Kidney tubule cell (primary cell): ENCODE results near the gene RABL6.
A peak's percentile ranks its signal among the peaks of the same experiment; 100 is the strongest.
"Not testable (repeated sequence)": the region's sequence is repeated elsewhere in the genome, so short reads cannot be mapped to it uniquely, and the experiment has no call there.

Source experiments
- DNase-seq: peaks from one replicate; pipeline ENCODE4 v3.0.0-alpha.2; 2018; ENCODE audit warnings: low spot score

The RABL6 gene

DNA sequence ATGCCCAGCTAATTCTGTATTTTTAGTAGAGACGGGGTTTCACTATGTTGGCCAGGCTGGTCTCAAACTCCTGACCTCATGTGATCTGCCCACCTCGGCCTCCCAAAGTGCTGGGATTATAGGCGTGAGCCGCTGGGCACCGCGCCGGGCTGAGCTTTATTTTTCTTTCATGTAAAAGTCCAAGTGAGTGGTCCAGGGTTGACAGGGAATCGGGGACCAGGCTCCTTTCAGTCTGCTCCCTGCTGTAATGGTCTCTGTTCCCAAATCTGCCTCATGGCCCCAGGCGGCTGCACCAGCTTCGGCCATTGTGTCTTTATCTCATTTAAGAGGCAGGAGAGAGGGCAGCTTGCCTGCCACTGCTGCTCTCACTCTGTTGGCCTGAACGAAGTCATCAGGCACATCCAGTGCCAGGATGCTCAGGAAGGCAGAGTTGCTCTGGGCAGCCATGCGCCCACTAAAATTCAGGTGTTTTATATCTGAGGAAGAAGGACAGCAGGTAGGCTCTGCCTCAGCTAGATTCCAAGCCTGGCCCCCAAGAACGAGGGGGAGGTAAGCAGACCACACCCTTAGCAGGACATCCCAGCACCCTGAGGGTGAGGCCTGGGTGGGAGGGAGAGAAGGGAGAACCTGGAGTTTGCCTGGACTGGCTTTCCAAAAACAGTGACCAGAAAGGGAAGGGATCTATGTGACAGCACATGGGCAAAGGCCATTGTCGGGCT, 13.3 kb upstream of the RABL6 start:
- no peak for DNase-seq

DNA sequence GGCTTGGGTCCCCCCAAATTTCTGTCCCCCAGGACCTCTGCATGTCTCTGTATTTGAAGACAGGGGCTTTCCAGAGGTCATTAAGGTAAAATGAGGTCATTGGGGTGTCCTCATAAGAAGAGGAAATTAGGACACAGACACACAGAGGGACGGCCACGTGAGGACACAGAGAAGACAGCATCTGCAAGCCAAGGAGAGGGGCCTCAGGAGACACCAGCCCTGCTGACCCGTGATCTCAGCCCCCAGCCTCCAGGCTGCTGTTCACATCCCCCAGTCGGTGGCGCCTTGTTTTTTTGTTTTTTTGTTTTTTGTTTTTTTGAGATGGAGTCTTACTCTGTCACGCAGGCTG, 12.8 kb upstream of the RABL6 start:
- DNase-seq, result no peak

GRCh38 chr9:136796238-136796774, 11.4 kb upstream of the RABL6 start, which contains the start of gene CCDC183:
TSS of gene CCDC183 (plus strand) at chr9:136796338. CDS start at chr9:136796398, 60 bp downstream.
- DNase-seq, result no peak

GRCh38 chr9:136796775-136797347, 10.9 kb upstream of the RABL6 start:
- DNase-seq, result not testable (repeated sequence)

GRCh38 chr9:136798708-136799078, 9.1 kb upstream of the RABL6 start:
- no peak for DNase-seq

- DNase-seq, result peak; percentile 8
These were observed 8.5 kb upstream of the RABL6 start for GRCh38 chr9:136799079-136799853.

DNA sequence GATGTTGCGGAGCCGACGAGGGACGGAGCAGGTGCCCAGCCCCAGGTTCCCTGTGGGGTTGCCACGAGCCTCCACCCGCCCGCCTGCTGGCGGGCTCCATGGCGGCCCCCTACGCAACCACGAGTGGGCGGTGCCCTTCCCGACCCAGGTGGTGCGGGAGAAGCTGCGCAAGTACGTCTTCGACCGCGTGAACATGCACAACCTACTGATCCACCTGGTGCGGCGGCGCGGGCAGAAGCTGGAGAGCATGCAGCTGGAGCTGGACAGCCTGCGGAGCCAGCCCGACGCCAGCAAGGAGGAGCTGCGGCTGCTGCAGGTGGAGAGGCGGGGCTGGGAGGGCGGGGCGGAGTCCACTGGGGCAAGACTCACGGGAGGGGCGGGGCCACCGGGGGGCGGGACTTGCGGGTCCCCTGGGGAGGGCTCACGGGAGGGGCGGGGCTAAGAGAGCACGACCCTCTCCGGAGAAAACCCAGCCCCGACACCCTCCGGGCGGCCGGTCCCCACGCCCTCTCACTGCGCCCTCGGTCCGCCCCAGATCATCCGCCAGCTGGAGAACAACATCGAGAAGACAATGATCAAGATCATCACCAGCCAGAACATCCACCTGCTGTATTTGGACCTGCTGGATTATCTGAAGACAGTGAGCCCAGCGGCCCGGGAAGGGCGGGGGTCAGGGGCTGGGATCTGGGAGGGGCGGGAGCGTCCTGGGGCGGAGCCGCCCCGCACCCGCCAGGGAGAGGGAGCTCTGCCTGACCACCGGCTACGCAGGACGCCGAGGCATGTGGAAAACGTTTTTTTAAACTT, 7.7 kb upstream of the RABL6 start:
- peak; percentile 82 for DNase-seq

DNA sequence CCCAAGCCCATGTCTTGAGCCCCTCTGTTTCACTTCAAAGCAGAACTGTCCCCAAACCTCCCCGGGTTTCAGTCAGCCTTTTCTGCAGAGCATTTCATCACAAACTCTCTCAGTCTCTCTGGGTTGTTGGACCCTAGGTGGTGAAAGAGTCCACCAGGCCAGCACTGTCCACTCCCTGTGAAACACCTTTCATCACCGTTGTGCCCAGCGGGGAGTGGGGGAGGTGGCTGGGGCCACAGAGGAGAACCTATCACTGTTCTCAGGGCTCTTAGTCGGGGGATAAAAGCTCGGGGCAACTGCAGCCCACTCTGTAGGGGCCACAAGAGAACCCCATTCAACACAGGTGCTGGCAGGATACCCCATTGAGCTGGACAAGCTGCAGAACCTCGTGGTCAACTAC, 5.4 kb upstream of the RABL6 start:
- no peak for DNase-seq

DNA sequence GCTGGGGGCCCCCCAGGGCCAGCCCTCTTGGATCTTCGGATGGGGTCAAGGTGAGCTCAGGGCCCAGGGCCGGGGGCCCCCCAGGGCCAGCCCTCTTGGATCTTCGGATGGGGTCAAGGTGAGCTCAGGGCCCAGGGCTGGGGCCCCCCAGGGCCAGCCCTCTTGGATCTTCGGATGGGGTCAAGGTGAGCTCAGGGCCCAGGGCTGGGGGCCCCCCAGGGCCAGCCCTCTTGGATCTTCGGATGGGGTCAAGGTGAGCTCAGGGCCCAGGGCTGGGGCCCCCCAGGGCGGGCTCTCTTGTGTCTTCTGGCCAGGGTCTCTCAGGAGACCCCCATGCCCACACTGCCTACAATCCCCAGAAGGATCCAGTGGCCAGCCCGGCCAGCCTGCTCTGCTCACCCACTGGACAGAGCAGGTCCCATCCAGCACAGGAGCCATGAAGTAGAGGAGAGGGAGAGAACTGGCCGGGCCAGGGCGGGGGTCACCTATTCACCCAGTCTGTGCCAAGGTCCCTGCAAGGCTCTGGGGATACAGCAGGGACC, 4.7 kb upstream of the RABL6 start:
- not testable (repeated sequence) for DNase-seq

DNA sequence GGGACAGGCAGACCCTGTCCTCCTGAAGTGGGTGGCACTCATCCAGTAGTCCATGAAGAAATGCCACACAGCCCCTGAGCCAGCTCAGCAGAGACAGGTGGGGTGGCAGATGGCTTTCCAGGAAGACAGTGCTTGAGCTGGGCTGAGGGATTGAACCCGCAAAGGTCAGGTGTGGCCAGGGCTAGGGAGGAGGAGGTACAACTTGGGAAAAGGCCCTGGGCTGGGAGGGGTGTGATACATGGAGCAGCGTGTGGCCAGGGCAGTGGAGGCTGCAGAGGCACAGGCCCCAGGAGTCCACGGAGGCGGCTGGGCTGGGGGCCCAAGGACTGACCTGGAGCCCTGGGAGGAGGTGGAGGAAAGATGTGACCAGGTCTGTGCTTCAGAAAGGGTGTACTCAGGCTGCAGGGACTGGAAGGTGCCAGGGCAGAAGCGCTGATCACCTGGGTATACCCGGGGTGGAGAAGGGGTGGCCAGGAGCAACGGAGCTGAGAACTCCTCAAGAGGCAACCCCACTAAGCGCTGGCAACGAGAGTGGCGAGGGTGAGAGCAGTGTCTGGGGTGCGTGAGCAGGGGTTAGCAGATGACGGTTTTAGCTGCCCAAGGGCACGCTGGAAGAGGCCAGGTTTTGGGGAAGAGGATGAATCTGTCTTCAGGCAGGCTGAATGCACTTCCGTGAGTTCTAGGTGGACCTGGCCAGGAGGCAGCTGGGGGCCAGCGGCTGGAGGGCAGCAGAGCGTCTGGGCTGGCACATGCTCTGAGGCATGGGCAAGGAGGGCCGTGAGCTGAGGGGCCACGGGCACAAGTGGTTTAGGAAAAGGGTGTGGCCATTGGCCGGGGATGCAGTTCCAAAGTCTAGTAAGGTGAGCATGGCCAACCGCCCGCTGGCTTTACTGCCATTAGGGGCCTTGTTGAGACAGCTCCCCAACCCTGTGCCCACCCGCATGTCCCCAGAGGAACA, 3.9 kb upstream of the RABL6 start:
- no peak for DNase-seq

- DNase-seq, result no peak
These were observed 3.1 kb upstream of the RABL6 start for GRCh38 chr9:136804509-136805206.

DNA sequence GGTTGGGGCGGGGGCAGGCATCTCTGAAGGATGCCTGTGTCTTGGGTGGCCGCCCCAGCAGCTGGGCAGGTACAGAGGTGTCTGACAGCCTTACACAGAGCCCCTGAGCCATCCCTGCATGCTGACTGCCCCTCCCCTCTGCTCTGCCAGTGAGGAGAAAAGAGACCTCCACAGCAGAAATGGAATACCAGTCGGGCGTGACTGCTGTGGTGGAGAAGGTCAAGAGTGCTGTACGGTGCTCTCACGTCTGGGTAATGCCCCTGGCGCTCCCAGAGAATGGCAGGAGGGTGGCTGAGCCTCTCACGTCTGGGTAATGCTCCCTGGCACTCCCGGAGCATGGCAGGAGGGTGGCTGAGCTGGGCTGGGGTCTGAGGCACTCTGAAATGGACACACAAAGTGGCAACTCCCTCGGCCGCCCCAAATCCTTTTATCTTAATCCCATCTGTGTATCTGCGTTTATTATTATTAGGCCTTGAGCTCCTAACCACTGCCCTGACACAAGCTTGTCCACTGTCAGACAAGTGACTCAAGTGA, 2.5 kb upstream of the RABL6 start:
- no peak for DNase-seq

GRCh38 chr9:136806067-136806466, 1.7 kb upstream of the RABL6 start:
- no peak for DNase-seq

GRCh38 chr9:136806631-136807201, 1.0 kb upstream of the RABL6 start:
- no peak for DNase-seq

DNA sequence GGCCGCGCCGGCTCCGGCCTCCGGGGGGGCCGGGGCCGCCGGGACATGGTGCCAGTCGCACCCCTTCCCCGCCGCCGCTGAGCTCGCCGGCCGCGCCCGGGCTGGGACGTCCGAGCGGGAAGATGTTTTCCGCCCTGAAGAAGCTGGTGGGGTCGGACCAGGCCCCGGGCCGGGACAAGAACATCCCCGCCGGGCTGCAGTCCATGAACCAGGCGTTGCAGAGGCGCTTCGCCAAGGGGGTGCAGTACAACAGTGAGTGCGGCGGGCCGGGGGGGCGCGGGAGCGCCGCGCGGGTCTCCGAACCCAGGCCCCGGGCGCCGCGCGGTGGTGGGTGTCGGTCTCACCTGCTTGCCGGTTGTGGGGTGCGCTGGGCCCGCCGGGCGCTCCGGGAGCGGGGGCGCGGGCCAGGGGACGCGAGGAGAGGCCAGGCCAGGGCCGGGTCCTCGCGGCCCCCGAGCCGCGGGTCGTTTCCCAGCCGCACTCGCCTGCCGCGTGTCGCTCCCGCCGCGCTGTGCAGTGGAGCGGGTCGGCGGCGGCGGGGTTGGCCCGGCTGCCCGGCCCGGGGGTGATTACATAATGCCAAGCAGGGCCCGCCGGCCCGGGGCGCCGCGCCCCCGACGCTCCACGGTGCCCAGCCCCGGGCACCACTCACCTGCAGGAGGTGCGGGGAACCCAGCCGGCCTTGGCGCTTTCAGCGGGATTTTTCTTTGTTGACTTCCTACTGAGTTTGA, 492 bp downstream of the RABL6 start:
- DNase-seq, result peak; percentile 47

GRCh38 chr9:136808806-136809158, 1.0 kb downstream of the RABL6 start:
- DNase-seq, result peak; percentile 45

- no peak for DNase-seq
These were observed 7.1 kb downstream of the RABL6 start for GRCh38 chr9:136814725-136815421.

DNA sequence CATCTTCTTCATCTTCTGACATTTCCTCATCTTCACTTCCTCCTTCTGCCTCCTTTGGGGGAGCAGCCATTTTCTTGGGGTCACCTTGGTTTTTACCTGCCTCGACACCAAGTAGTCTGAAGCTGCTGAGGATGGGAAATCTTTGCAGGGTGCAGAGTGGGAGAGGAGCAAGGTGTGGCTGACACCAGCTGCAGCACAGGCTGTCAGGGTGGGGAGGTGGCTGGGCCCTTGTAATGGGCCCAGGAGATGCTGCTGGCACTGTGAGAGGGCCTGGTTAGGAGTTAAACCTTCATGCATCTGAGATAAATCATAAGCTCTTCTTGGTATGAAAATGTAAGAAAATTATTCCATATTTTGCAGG, 7.7 kb downstream of the RABL6 start:
- no peak for DNase-seq
